Suppressor macrophage (primary cell): ENCODE results near the gene TRPM5.

Source experiments
- DNase-seq, 4 experiments: peaks; one replicate each; pipeline ENCODE4 v3.0.0-alpha.2; 2020 to 2022

Gene TRPM5

GRCh38 chr11:2452321-2453012 lies 8.2 kb upstream of the TRPM5 start:
- DNase-seq, result no peak

- no peak for DNase-seq
Measured at GRCh38 chr11:2451916-2452315, 7.6 kb upstream of the TRPM5 start.

DNA sequence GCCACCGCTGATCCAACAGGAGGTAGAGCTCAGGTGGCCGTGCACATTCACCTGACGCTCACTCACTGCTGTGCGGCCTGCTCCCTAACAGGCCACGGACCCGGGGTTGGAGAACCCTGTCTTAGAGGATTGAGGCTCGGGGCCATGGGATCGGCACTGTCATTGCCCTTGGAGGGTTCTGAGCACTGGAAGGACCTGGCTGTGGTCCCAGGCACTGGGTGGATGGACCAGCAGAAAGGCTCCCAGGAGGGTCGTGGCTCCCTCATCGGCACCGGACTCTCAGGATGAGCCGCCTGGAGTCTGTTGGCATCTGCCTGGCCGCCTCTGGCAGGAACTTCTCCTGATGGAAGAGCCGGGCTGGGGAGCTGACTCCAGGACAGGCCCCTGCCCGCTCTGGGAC lies 7.0 kb upstream of the TRPM5 start:
- no peak for DNase-seq

GRCh38 chr11:2450321-2451041 lies 6.2 kb upstream of the TRPM5 start:
- no peak for DNase-seq

GRCh38 chr11:2449548-2450320 lies 5.4 kb upstream of the TRPM5 start:
- DNase-seq, result no peak

DNA sequence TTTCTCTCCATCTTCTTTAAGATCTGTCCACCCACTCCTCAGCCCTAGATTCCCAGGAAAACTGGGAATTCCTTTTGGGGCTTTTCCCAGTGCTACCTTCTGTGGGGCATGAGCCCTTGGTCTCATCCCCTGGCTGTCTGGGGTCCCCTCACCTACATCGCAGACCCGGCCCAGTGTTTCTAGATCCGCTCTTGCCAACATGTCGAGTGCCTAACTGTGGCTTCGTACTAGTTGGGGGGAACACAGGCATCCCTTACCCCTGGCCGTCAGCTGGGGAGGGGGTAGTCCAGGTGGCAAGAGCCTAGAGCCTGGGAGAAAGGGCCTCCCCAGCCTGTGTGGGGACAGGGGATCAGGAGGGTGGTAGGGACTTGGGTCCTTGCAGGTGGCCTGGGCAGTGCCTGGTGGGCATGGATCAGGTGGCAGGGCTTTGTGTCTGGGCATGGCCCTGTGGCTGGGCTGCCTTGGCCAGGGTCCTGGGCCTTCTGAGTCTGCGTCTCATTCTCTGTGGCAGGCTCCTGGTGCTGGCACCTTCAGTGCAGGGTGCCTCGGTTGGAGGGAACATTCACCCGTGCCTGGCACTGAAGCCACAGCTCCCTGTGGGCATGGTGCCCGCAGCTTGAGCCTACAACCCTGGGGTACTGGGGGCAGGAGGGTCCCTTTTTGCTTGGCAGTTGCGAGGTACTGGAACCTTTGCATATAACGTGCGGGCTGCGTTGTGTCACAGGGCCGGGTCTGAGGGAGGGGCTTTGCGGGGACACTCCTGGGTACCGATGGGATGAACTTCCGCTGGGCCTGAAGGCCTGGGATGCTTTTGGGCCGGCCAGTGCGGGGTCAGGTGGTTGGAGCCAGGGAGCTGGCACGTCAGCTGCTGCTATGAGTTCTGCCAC lies 4.6 kb upstream of the TRPM5 start:
- no peak for DNase-seq

DNA sequence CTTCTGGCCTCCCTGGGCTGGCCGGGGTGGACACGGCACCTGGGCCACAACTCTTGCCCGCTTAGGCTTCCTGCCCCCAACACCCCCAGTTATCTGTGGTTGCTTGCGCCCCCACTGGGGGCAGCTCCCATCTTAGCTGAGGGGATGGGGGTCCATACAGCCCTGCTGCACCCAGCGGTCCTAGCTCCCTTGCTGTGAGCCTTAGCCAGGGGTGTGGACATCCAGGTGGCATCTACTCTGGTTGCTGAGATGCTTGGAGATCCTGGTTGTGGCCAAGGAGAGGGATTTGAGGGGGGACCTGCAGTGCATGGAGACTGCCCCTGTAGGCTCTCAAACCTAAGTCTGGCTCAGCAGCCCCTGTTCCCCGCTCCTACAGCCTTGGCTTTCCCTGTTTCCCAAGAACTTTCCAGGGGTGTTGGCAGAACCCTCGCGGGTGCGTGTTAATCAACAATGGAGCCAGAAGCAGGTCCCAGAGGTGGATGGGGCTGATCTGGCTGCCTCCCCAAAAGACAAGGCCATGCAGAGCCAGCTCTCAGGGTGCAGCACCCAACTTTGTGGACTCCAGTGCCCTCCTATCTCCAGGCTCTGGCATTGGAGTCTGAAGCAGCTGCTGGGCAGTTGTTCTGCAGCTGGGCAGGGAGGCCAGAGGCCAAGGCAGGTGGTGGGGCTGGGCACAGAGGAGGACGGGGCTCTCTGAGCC lies 3.8 kb upstream of the TRPM5 start:
- DNase-seq, result no peak

- DNase-seq, result peak in 2 of 4 experiments; percentile 36 to 46
Measured at GRCh38 chr11:2447253-2447950, 3.1 kb upstream of the TRPM5 start.

DNA sequence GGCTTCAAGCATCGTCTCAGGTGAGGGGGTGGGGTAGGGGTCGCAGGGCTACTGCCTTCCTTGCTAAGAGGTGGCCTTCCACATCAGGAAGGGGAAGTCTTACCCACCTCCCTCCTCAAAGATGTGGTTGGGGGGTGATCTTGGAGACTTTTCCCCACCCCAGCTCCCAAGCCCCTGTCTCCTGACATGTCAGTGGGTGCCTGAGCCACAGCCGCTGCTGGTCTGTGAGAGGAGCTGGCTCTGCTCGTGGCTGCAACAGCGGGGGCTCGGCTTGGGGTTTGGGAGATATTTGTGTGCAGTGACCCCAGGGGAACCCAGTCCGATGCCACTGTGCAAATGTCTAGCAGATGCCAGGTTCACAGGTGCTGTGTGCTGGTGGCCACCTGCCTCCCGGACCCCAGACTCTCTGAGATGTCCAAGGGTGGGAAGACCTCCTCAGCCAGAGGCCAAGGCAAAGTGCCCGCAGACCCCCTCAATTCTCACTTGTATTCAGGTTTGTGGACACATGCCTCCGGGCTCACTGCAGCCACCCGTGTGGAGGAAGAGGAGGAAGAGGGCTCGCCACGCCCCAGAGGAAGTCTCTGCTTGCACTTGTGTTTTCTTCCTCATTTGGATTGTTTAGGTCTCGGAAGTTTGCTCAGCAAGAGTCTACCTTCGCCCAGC lies 2.4 kb upstream of the TRPM5 start:
- peak; percentile 38 to 76 (median 70) for DNase-seq

- no peak for DNase-seq
Measured at GRCh38 chr11:2445746-2446551, 1.6 kb upstream of the TRPM5 start.

GRCh38 chr11:2444821-2445745 lies 769 bp upstream of the TRPM5 start, which contains the start of gene KCNQ1:
Gene KCNQ1, plus strand, starts transcription at chr11:2445008. Its CDS starts 91 bp downstream, at chr11:2445099.
- DNase-seq, result peak; percentile 79 to 93 (median 87)

DNA sequence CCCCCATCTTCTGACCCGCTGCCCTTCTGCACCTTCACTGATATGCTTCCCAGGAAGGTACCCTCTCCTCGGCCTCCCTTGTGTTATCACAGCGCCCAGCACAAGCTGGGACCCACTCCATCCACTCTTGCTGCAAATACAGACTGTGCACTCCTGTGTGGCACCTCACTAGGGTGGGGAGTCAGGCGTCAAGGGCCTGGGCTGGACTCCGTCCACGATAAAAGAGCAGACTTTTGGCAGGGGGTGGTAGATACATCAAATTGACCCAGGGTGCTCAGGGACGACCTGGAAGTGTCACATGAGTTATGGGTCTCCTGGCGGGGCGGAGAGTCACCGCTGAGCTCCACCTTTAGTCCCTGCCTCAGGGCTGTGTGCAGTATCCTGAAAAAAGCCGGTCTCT lies 908 bp downstream of the TRPM5 start:
- DNase-seq, result no peak

DNA sequence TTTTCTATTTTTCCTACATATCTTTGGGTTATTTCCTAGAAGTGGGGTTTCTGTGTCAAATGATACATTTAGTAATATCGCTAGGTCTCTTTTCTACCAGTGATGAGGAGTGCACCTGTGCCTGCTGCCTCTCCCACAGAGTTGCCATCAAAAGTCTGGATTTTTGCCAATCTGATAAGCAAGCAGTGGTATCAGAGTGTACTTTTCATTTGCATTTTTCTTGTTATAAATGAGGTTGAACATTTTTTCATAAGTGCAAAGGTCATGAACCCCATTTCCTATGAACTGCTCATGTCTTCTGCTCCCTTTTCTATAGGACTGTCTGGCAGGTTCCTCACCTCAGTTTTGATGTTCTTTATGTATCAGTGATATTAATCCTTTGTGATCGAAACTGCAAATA lies 1.7 kb downstream of the TRPM5 start:
- DNase-seq, result no peak

- no peak for DNase-seq
Measured at GRCh38 chr11:2441171-2441570, 3.1 kb downstream of the TRPM5 start.

GRCh38 chr11:2440646-2441045 lies 3.7 kb downstream of the TRPM5 start:
- DNase-seq, result peak; percentile 52 to 72 (median 69)

DNA sequence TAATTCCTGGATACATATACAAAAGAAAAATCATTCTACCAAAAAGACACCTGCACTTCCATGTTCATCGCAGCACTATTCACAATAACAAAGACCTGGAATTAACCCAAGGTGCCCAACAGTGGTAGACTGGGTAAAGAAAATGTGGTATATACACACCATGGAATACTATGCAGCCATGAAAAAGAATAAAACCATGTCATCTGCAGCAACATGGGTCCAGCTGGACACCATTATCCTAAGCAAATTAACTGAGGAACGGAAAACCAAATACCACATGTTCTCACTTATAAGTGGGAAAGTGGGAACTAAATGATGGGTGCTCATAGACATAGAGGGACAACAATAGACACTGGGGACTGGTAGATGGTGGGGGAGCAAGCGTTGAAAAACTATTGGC lies 4.5 kb downstream of the TRPM5 start:
- no peak for DNase-seq

DNA sequence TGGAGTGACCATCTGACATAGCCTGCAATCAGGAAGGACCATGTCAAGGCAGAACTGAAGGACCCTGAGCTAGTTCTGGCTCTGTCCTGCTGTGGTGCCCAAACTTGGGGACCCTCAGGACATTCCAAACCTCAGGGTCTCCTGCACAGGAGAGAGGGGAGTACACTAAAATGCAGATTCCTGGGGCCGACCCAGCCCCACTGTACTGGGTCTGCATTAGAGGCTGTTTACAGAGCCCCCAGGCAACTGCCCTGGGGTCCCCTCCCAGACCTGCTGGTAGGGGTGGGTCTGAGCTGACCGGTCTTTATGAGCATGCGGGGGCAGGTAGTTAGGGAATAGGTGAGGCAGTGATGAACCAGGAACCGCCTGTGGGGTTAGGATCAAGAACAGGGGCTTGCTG lies 6.8 kb downstream of the TRPM5 start:
- DNase-seq, result no peak

DNA sequence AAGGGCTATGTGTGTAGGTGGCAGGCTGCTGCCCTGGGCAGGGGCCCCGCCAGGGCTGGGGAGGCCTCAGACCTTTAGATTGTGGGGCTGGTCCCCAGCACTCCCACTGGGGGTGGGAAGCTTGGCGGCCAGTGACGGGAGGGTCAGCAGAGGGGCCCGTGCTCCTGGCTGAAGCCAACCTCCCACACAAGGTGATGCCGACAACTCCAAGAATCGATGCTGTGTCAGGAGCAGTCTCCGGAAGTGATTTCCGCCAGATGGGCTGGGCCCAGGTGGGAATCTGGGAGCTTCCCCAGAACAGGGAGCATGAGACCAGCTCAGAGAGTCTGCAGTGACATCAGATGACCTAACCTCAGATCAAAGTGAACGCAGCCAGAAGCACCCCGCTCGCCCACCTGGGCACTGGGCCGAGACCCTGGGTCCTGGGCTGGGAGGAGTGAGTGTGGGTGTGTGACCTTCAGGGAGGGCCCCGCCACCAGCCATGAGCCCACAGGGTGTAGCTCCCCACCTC lies 7.7 kb downstream of the TRPM5 start:
- DNase-seq, result no peak
